Large intestine (tissue), 3 donors: ENCODE data around the gene VKORC1L1. TPM values are rescaled to one million over a fixed set of nuclear protein-coding genes. Genes with fewer than 3 reads are reported as not detected.
"Not testable (repeated sequence)": the region's sequence is repeated elsewhere in the genome, so short reads cannot be mapped to it uniquely, and the experiment has no call there.

Experiments used
- DNase-seq, 2 donors: peaks; one replicate each; pipeline versions ENCODE4 v3.0.0 to v3.0.0-alpha.2; 2013
- H3K27ac ChIP-seq: one replicate; pipeline ENCODE4 v1.5.1; 2013; ENCODE audit warnings: low read length
- H3K27me3 ChIP-seq: 2 replicates; pipeline ENCODE4 v1.6.1; 2013; ENCODE audit warnings: low read length; ENCODE audit not compliant: control insufficient read depth, insufficient read depth
- H3K36me3 ChIP-seq: 2 replicates; pipeline ENCODE4 v1.6.1; 2013; ENCODE audit warnings: low read length; ENCODE audit not compliant: control insufficient read depth, insufficient read depth
- H3K4me1 ChIP-seq: one replicate; pipeline ENCODE4 v1.6.1; 2013; ENCODE audit warnings: low read length; ENCODE audit not compliant: control insufficient read depth, insufficient read depth
- H3K4me3 ChIP-seq: one replicate; pipeline ENCODE4 v1.5.1; 2013; ENCODE audit warnings: low read length
- H3K9me3 ChIP-seq: one replicate; pipeline ENCODE4 v1.6.1; 2013; ENCODE audit warnings: mild to moderate bottlenecking, low read depth, low read length, moderate library complexity; ENCODE audit not compliant: control insufficient read depth
- WGBS: methylation state at CpG from one replicate; pipeline ENCODE4 v1.1.5; 2013; ENCODE audit warnings: low lambda C conversion rate; ENCODE audit not compliant: insufficient coverage; 5-methylcytosine and 5-hydroxymethylcytosine counted together
- polyA plus RNA-seq: library from polyadenylated mRNA; unstranded; fragments of 120-200 nt; gene quantifications from one replicate; pipeline ENCODE4 v1.2.1, GENCODE V29; 2013

Gene VKORC1L1
- polyA plus RNA-seq, 1 donor, result 29.3 TPM

DNA sequence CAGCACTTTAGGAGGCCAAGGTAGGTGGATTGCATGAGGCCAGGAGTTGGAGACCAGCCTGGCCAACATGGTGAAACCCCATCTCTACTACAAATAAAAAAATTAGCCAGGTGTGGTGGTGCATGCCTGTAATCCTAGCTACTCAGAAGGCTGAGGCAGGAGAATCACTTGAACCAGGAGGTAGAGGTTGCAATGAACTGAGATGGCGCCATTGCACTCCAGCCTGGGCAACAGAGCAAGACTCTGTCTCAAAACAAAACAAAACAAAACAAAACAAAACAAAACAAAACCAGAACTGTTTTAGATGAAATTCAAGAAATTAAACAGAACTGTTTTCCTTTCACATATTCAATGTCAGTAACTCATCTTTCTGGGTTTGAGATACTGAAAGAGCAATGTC lies 115.6 kb downstream of the VKORC1L1 start:
- not testable (repeated sequence) for H3K4me3 ChIP-seq, H3K27ac ChIP-seq, H3K36me3 ChIP-seq, H3K27me3 ChIP-seq, H3K4me1 ChIP-seq, DNase-seq, H3K9me3 ChIP-seq
- WGBS, result no CpG with 5 or more reads among the region's 1 CpG

DNA sequence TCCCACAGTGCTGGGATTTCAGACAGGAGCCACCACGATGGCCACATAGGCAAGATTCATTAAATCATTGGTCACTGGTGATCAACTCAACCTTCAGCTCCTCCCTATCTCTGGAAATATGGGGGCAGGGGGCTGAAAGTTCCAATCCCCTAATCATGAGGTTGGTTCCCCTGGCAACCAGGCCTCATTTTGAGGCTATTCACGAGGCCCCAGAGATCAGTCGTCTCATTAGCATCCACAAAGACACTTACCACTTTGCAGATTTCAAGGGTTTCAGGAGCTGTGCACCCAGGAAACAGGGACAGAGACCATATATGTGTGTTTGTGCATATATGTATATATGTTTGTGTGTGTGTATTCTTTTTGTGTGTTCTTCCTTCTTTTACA lies 116.8 kb downstream of the VKORC1L1 start:
- no peaks in the 10 kb centered on the region for H3K36me3 ChIP-seq
- DNase-seq, result no peak
- no peak overlapping the region for H3K4me3 ChIP-seq
- no peaks in the 10 kb centered on the region for H3K9me3 ChIP-seq
- H3K27me3 ChIP-seq, result no peaks in the 10 kb centered on the region
- no CpG with 5 or more reads among the region's 3 CpGs for WGBS
- no peak overlapping the region for H3K27ac ChIP-seq
- no peaks in the 10 kb centered on the region for H3K4me1 ChIP-seq

- H3K9me3 ChIP-seq, H3K4me3 ChIP-seq, H3K36me3 ChIP-seq, H3K27me3 ChIP-seq, H3K4me1 ChIP-seq, H3K27ac ChIP-seq, DNase-seq: not testable (repeated sequence)
- WGBS, result no CpG with 5 or more reads among the region's 5 CpGs
Measured at GRCh38 chr7:65991829-65992228, 119.0 kb downstream of the VKORC1L1 start.

DNA sequence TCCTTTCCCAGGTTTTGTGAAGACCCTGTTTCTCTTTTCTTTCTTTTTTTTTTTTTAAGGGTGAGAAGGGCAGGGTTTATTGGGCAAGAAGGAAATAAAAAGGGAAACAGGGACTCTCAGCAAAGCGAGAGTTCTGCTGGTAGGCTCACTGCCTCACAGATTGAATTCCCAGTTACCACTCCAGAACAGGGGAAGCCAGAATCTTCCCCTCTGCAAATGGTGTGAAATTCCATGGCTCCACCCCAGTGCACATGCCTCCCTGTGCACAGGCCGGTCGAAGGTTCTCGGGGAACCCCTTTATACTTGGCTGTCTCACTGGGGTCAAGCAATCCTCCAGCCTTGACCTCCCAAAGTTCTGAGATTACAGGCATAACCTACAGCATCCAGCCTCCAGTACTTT lies 119.7 kb downstream of the VKORC1L1 start:
- DNase-seq, result no peak
- Histone ChIP-seq H3K27me3 (no peaks in the 10 kb centered on the region), H3K4me3 (no peak overlapping the region), H3K4me1 (no peaks in the 10 kb centered on the region), H3K27ac (no peak overlapping the region), H3K36me3 (no peaks in the 10 kb centered on the region), H3K9me3 (no peaks in the 10 kb centered on the region)
- WGBS, result no CpG with 5 or more reads among the region's 4 CpGs

- not testable (repeated sequence) for H3K27ac ChIP-seq, H3K36me3 ChIP-seq, DNase-seq, H3K4me1 ChIP-seq, H3K27me3 ChIP-seq, H3K4me3 ChIP-seq, H3K9me3 ChIP-seq
- WGBS, result no CpG with 5 or more reads among the region's 1 CpG
Measured at GRCh38 chr7:65994984-65995383, 122.1 kb downstream of the VKORC1L1 start.

DNA sequence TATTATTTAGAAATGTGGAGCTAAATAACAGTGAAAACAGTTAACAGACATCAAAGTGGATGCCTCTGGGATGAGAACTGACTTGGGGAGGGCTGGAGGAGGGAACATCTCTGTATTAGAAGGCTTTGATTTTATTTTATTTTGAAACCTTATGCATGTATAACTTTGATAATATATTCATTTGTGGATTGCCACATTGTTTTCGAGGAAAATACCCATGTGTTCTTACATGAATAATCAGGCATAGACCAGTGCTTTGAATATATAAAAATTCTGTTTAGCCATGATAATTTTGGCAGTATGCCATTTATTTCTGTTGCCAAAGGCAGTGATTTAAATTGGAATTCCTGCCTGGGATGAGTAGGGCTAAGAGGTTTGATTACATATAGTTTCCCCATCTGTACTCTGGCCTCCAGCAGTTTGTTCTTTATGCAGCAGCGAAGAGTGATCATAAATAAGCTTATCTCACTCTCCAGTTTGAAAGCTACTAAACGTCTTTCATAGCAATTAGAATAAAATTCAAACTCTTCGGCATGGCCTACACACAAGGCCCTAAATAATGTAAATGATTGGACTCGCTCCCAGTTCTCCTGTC lies 128.0 kb downstream of the VKORC1L1 start:
- H3K9me3 ChIP-seq, H3K4me3 ChIP-seq, H3K36me3 ChIP-seq, DNase-seq, H3K27me3 ChIP-seq: not testable (repeated sequence)
- H3K27ac ChIP-seq, result peak overlapping the region; percentile 1
- no CpG with 5 or more reads among the region's 5 CpGs for whole genome bisulfite sequencing
- peaks cover 23% of the 10 kb centered on the region for H3K4me1 ChIP-seq

- no CpG with 5 or more reads among the region's 8 CpGs for WGBS
- DNase-seq, result peak; percentile 35 to 70
- not testable (repeated sequence) for H3K27me3 ChIP-seq, H3K9me3 ChIP-seq, H3K36me3 ChIP-seq, H3K4me3 ChIP-seq
- peaks cover 24% of the 10 kb centered on the region for H3K4me1 ChIP-seq
- peak overlapping the region; percentile 78 for H3K27ac ChIP-seq
Measured at GRCh38 chr7:66005115-66005671, 132.3 kb downstream of the VKORC1L1 start.

GRCh38 chr7:66007232-66007631 lies 134.4 kb downstream of the VKORC1L1 start:
- 100% methylated on average over 2 of the region's 6 CpGs for WGBS
- Histone ChIP-seq H3K9me3 (no peaks in the 10 kb centered on the region), H3K27me3 (no peaks in the 10 kb centered on the region), H3K4me3 (no peak overlapping the region), H3K4me1 (peaks cover 15% of the 10 kb centered on the region), H3K36me3 (no peaks in the 10 kb centered on the region), H3K27ac (no peak overlapping the region)
- no peak for DNase-seq

Other genes with a start within 250 kb of the VKORC1L1 start
- gene GUSB, start 109.1 kb downstream of the VKORC1L1 start, polyA plus RNA-seq, result 116 TPM
- gene ASL, start 202.7 kb downstream of the VKORC1L1 start, polyA plus RNA-seq, result 103 TPM
- 32.0 TPM for gene CRCP, start 241.8 kb downstream of the VKORC1L1 start, polyA plus RNA-seq